Measurements from ENCODE around the gene MDM4. TPM values are rescaled to one million over a fixed set of nuclear protein-coding genes. Genes with fewer than 3 reads are reported as not detected.

Gene MDM4
- total RNA-seq, 1 experiment from 2014 or later: 49.6 TPM

GRCh38 chr1:204599098-204599497 is 82.9 kb downstream of the MDM4 start:
- H4K8ac ChIP-seq (replicated peaks; ENCODE audit: insufficient read length, low read depth, low read length): no peak overlapping the region
- no peaks in the 10 kb centered on the region; a peak in 1 of 5 replicates for H3K9me3 Mint-ChIP-seq
- peaks cover 37 to 42% of the 10 kb centered on the region in 2 experiments for H3K4me1 Mint-ChIP-seq
- H3K4me2 ChIP-seq (ENCODE audit: insufficient read depth, insufficient read length, low read length): no peak overlapping the region
- H4K5ac ChIP-seq (ENCODE audit: insufficient read length, low read depth, low read length): no peak overlapping the region
- no peak overlapping the region for H2AK5ac ChIP-seq (ENCODE audit: insufficient read length, low read length)
- H3K23ac ChIP-seq (ENCODE audit: insufficient read length, low read depth, low read length): no peak overlapping the region
- H2BK20ac ChIP-seq (ENCODE audit: low read depth, low read length, poor library complexity, severe bottlenecking): no peak overlapping the region
- no peak overlapping the region for H3K27ac ChIP-seq (ENCODE audit: insufficient read length, low read depth, low read length)
- WGBS (ENCODE audit: extremely low coverage, insufficient read length, low lambda C conversion rate): no CpG with 5 or more reads among the region's 8 CpGs
- no peaks in the 10 kb centered on the region for H3K79me2 ChIP-seq (ENCODE audit: insufficient read depth, low read length)
- H3K23me2 ChIP-seq (ENCODE audit: insufficient read length, low read depth, low read length, poor library complexity, severe bottlenecking): no peaks in the 10 kb centered on the region
- H3K79me1 ChIP-seq (ENCODE audit: insufficient read depth, low read depth, low read length, poor library complexity, severe bottlenecking): no peaks in the 10 kb centered on the region
- no peak for TF ChIP-seq CTCF (conservative IDR thresholded peaks at IDR 0.05)
- H3K4me1 ChIP-seq (ENCODE audit: insufficient read depth, low read length): peaks cover 12% of the 10 kb centered on the region; the same call in 1 of the 2 replicates
- no peak overlapping the region for H2BK12ac ChIP-seq (ENCODE audit: insufficient read length, low read depth, low read length)
- no peak overlapping the region for H2BK5ac ChIP-seq (ENCODE audit: insufficient read length, low read length)
- H4K91ac ChIP-seq (ENCODE audit: insufficient read length, low read depth, low read length): no peak overlapping the region
- no peak overlapping the region for H3K4ac ChIP-seq (ENCODE audit: low read depth, low read length)
- H3K56ac ChIP-seq (ENCODE audit: insufficient read length, low read depth, low read length): no peak overlapping the region
- H3K27me3 Mint-ChIP-seq (ENCODE audit: low read depth): peaks cover 6% of the 10 kb centered on the region; the same call in 1 of the 2 replicates
- no peaks in the 10 kb centered on the region for H3K9me3 ChIP-seq (ENCODE audit: control insufficient read depth, low read depth, low read length)
- no peak for DNase-seq
- H2BK120ac ChIP-seq (ENCODE audit: low read depth, low read length, poor library complexity, severe bottlenecking): no peak overlapping the region
- H3K36me3 Mint-ChIP-seq (ENCODE audit: insufficient read depth in 1 of 3, low read depth in 3 of 3): peaks cover 0 to 3% (median 0%) of the 10 kb centered on the region in 3 experiments; a peak in 1 of 7 replicates
- H2AFZ ChIP-seq (ENCODE audit: low read length): no peak overlapping the region
- no peak overlapping the region for H3K9ac ChIP-seq (ENCODE audit: extremely low read depth, insufficient read length, low read length)
- peak overlapping the region in 1 of 3 experiments; percentile 11; a peak in 1 of 7 replicates for H3K27ac Mint-ChIP-seq
- H2BK15ac ChIP-seq (ENCODE audit: low read depth, low read length): no peak overlapping the region
- H4K20me1 ChIP-seq (ENCODE audit: control insufficient read depth, insufficient read depth, insufficient read length): no peaks in the 10 kb centered on the region
- H3K27me3 ChIP-seq (ENCODE audit: insufficient read depth, low read length): no peaks in the 10 kb centered on the region
- H3K4me3 Mint-ChIP-seq: no peak overlapping the region
- no peak overlapping the region for H3T11ph ChIP-seq (ENCODE audit: low read length)
- H3K14ac ChIP-seq (ENCODE audit: insufficient read depth, low read length): no peak overlapping the region
- no peak overlapping the region for H3K18ac ChIP-seq (ENCODE audit: insufficient read length, low read depth, low read length)

All from H9 (cell line).